ENCODE measurements around the gene TEAD1.
A peak's percentile ranks its signal among the peaks of the same experiment; 100 is the strongest.
"Not testable (repeated sequence)": the region's sequence is repeated elsewhere in the genome, so short reads cannot be mapped to it uniquely, and the experiment has no call there.

Gene TEAD1

GRCh38 chr11:12755510-12756453 is 81.6 kb downstream of the TEAD1 start:
- ATAC-seq (replicated peaks), result no peak

GRCh38 chr11:12756454-12756806 is 82.2 kb downstream of the TEAD1 start:
- Mint-ChIP-seq H3K4me3 (no peak overlapping the region), H3K4me1 (no peaks in the 10 kb centered on the region), H3K27ac (no peak overlapping the region), H3K9me3 (no peaks in the 10 kb centered on the region), H3K27me3 (peaks cover 0 to 5% of the 10 kb centered on the region in 2 donors), H3K36me3 (no peaks in the 10 kb centered on the region)
- ATAC-seq (replicated peaks), result no peak
- no peak for DNase-seq

More at GRCh38 chr11:12755510-12756453, 81.6 kb downstream of the TEAD1 start:
- H3K4me1 Mint-ChIP-seq, result no peaks in the 10 kb centered on the region
- H3K4me3 Mint-ChIP-seq, result no peak overlapping the region
- no peaks in the 10 kb centered on the region for H3K36me3 Mint-ChIP-seq
- no peaks in the 10 kb centered on the region for H3K9me3 Mint-ChIP-seq
- H3K27me3 Mint-ChIP-seq, result peaks cover 0 to 5% of the 10 kb centered on the region in 2 donors
- DNase-seq, result no peak
- no peak overlapping the region for H3K27ac Mint-ChIP-seq

GRCh38 chr11:12756867-12757266 is 82.6 kb downstream of the TEAD1 start:
- H3K4me1 Mint-ChIP-seq, result no peaks in the 10 kb centered on the region
- no peak overlapping the region for H3K4me3 Mint-ChIP-seq
- ATAC-seq (replicated peaks) (no peak), DNase-seq (no peak)
- H3K27ac Mint-ChIP-seq, result no peak overlapping the region
- H3K9me3 Mint-ChIP-seq, result no peaks in the 10 kb centered on the region
- H3K36me3 Mint-ChIP-seq, result no peaks in the 10 kb centered on the region
- H3K27me3 Mint-ChIP-seq, result peaks cover 0 to 5% of the 10 kb centered on the region in 2 donors

GRCh38 chr11:12757416-12757815 is 83.2 kb downstream of the TEAD1 start:
- DNase-seq, result no peak
- Mint-ChIP-seq H3K36me3 (no peaks in the 10 kb centered on the region), H3K9me3 (no peaks in the 10 kb centered on the region), H3K4me1 (no peaks in the 10 kb centered on the region), H3K4me3 (no peak overlapping the region), H3K27me3 (peaks cover 0 to 5% of the 10 kb centered on the region in 2 donors), H3K27ac (no peak overlapping the region)
- ATAC-seq (replicated peaks), result no peak

GRCh38 chr11:12758117-12758516 is 83.9 kb downstream of the TEAD1 start:
- not testable (repeated sequence) for H3K4me3 Mint-ChIP-seq; H3K27ac Mint-ChIP-seq; H3K36me3 Mint-ChIP-seq; H3K9me3 Mint-ChIP-seq; DNase-seq; H3K4me1 Mint-ChIP-seq; ATAC-seq (replicated peaks); H3K27me3 Mint-ChIP-seq

- ATAC-seq (replicated peaks), result no peak
- no peaks in the 10 kb centered on the region for H3K4me1 Mint-ChIP-seq
Observed at GRCh38 chr11:12761029-12761428, 86.8 kb downstream of the TEAD1 start.

GRCh38 chr11:12762278-12762677 is 88.1 kb downstream of the TEAD1 start:
- Mint-ChIP-seq H3K36me3 (no peaks in the 10 kb centered on the region), H3K4me1 (no peaks in the 10 kb centered on the region), H3K9me3 (no peaks in the 10 kb centered on the region), H3K27ac (no peak overlapping the region), H3K4me3 (no peak overlapping the region), H3K27me3 (peaks cover 0 to 6% of the 10 kb centered on the region in 2 donors)
- ATAC-seq (replicated peaks) (no peak), DNase-seq (no peak)

More at GRCh38 chr11:12761029-12761428, 86.8 kb downstream of the TEAD1 start:
- Mint-ChIP-seq H3K27me3 (peaks cover 0 to 6% of the 10 kb centered on the region in 2 donors), H3K36me3 (no peaks in the 10 kb centered on the region), H3K9me3 (no peaks in the 10 kb centered on the region), H3K4me3 (no peak overlapping the region), H3K27ac (no peak overlapping the region)
- no peak for DNase-seq

GRCh38 chr11:12762696-12763324 is 88.6 kb downstream of the TEAD1 start:
- DNase-seq (no peak), ATAC-seq (replicated peaks) (no peak)
- no peaks in the 10 kb centered on the region for H3K9me3 Mint-ChIP-seq
- H3K36me3 Mint-ChIP-seq, result no peaks in the 10 kb centered on the region
- H3K4me3 Mint-ChIP-seq, result no peak overlapping the region
- peaks cover 0 to 6% of the 10 kb centered on the region in 2 donors for H3K27me3 Mint-ChIP-seq
- H3K4me1 Mint-ChIP-seq, result no peaks in the 10 kb centered on the region
- H3K27ac Mint-ChIP-seq, result no peak overlapping the region

- Mint-ChIP-seq H3K9me3 (no peaks in the 10 kb centered on the region), H3K4me1 (no peaks in the 10 kb centered on the region), H3K36me3 (no peaks in the 10 kb centered on the region), H3K27ac (no peak overlapping the region), H3K27me3 (peaks cover 0 to 6% of the 10 kb centered on the region in 2 donors), H3K4me3 (no peak overlapping the region)
- ATAC-seq (replicated peaks), result no peak
- DNase-seq, result no peak
Observed at GRCh38 chr11:12764187-12764914, 90.1 kb downstream of the TEAD1 start.

GRCh38 chr11:12765428-12765827 is 91.2 kb downstream of the TEAD1 start:
- Mint-ChIP-seq H3K9me3 (no peaks in the 10 kb centered on the region), H3K4me1 (no peaks in the 10 kb centered on the region), H3K4me3 (no peak overlapping the region), H3K36me3 (no peaks in the 10 kb centered on the region), H3K27me3 (peaks cover 0 to 6% of the 10 kb centered on the region in 2 donors), H3K27ac (no peak overlapping the region)
- ATAC-seq (replicated peaks) (no peak), DNase-seq (no peak)

- no peak overlapping the region for H3K27ac Mint-ChIP-seq
- H3K4me3 Mint-ChIP-seq, result no peak overlapping the region
- DNase-seq (no peak), ATAC-seq (replicated peaks) (no peak)
- H3K27me3 Mint-ChIP-seq, result peaks cover 0 to 6% of the 10 kb centered on the region in 2 donors
- no peaks in the 10 kb centered on the region for H3K4me1 Mint-ChIP-seq
- H3K9me3 Mint-ChIP-seq, result no peaks in the 10 kb centered on the region
- H3K36me3 Mint-ChIP-seq, result no peaks in the 10 kb centered on the region
Observed at GRCh38 chr11:12767027-12767426, 92.8 kb downstream of the TEAD1 start.

GRCh38 chr11:12767577-12767976 is 93.4 kb downstream of the TEAD1 start:
- no peak for ATAC-seq (replicated peaks)
- no peak overlapping the region for H3K4me3 Mint-ChIP-seq
- H3K27ac Mint-ChIP-seq, result no peak overlapping the region
- H3K4me1 Mint-ChIP-seq, result no peaks in the 10 kb centered on the region
- no peaks in the 10 kb centered on the region for H3K36me3 Mint-ChIP-seq
- no peaks in the 10 kb centered on the region for H3K9me3 Mint-ChIP-seq
- H3K27me3 Mint-ChIP-seq, result peaks cover 0 to 6% of the 10 kb centered on the region in 2 donors
- DNase-seq, result no peak

- Mint-ChIP-seq H3K27ac (no peak overlapping the region), H3K4me3 (no peak overlapping the region), H3K4me1 (no peaks in the 10 kb centered on the region), H3K9me3 (peaks cover 0 to 2% of the 10 kb centered on the region in 2 donors), H3K27me3 (peaks cover 0 to 3% of the 10 kb centered on the region in 2 donors), H3K36me3 (no peaks in the 10 kb centered on the region)
- DNase-seq (no peak), ATAC-seq (replicated peaks) (peak; percentile 41 to 44)
Observed at GRCh38 chr11:12768726-12769673, 94.8 kb downstream of the TEAD1 start.
